ENCODE data around the gene SMYD3.

DNA sequence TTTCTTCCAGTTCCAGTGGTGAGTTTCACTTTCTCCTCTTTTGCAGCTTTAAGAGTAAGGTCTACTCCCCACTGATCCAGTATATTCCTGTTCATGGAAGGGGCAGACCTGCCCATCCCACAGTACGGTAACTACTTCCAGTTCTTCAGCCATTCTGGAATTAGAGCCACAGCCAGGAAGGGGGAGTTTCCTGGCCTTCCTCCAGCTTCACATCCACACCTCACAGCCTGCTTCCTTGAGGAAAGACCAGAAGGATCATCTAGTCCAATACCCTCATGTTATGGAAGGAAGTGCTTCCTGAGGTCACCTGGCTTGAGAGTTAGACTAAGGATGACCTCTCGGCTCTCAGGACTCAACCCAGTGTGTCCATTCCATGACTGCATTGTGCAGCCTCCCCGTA, 754.5 kb downstream of the SMYD3 start:
- no peak for TF ChIP-seq CTCF (conservative IDR thresholded peaks at IDR 0.05; ENCODE audit: low read length)
- no peak for TF ChIP-seq EZH2phosphoT487 (IDR thresholded peaks at IDR 0.05; ENCODE audit: borderline replicate concordance)

All from Loucy (cell line).